ENCODE results near the gene PIGP. TPM values are rescaled to one million over a fixed set of nuclear protein-coding genes. Genes with fewer than 3 reads are reported as not detected.

PIGP gene
- total RNA-seq, 4 donors from 2014 or later = 20.3 to 30.7 (median 21.6) TPM

DNA sequence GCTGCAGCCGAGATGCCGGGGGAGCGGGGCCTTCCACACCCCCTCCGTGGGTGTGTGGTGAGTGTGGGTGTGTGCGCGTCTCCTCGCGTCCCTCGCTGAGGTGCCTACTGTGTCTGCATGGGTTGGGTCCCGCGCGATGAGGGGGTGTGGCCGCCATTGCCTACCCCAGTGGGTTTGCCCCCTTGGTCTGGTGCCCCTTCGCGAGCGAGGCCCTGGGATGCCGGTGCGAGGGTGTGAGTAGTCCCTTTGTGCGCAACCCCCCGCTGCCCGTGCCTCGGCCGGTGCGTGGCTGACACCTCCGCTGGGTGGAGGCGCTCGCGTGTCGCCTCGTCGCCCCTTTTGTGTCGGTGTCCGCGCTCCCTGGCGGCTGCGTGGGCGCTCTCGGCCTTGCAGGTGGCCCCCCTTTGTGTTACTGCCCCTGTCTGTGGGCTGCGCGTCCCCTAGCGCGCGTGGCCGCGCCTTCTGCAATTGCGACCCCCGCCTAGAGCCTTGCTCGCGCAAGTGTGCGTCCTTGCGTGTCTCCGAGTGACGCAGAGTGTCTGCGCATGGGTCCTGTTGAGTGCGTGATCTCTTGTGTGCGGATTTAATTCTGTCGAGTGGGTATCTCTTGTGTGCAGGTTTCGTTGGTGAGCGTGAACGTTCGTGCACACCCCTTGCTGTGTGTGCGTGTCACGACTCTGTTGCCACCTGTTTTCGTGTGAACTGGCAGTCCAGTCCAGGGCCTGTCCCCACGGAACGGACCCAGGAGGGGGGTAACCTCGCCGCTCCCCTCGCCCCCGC is 736 bp upstream of the PIGP start:
- Histone ChIP-seq H3K4me1 (peaks cover 16 to 40% (median 32%) of the 10 kb centered on the region in 4 donors), H3K27ac (replicated peaks in 1 of 4) (peak overlapping the region; percentile 92 to 100 (median 100)), H3K4me3 (peak overlapping the region; percentile 75 to 97 (median 76)), H3K36me3 (peaks cover 0 to 16% (median 2%) of the 10 kb centered on the region in 4 donors), H3K9me3 (no peaks in the 10 kb centered on the region), H3K27me3 (no peaks in the 10 kb centered on the region)
- TF ChIP-seq POLR2AphosphoS5 (IDR thresholded peaks at IDR 0.05) (peak in 1 of 2 donors; percentile 56), POLR2A (IDR thresholded peaks at IDR 0.05; ENCODE audit: low read depth) (no peak), EP300 (IDR thresholded peaks at IDR 0.05) (no peak)
- TF ChIP-seq, protein P1, sequence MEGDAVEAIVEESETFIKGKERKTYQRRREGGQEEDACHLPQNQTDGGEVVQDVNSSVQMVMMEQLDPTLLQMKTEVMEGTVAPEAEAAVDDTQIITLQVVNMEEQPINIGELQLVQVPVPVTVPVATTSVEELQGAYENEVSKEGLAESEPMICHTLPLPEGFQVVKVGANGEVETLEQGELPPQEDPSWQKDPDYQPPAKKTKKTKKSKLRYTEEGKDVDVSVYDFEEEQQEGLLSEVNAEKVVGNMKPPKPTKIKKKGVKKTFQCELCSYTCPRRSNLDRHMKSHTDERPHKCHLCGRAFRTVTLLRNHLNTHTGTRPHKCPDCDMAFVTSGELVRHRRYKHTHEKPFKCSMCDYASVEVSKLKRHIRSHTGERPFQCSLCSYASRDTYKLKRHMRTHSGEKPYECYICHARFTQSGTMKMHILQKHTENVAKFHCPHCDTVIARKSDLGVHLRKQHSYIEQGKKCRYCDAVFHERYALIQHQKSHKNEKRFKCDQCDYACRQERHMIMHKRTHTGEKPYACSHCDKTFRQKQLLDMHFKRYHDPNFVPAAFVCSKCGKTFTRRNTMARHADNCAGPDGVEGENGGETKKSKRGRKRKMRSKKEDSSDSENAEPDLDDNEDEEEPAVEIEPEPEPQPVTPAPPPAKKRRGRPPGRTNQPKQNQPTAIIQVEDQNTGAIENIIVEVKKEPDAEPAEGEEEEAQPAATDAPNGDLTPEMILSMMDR (IDR thresholded peaks at IDR 0.05) = peak in 1 of 3 experiments; percentile 3
- intact Hi-C loops (cut with DNase I) = loop anchor here (5.0 to 10.0 kb wide), 3 partner anchors 109 to 301 kb away; partner anchors contain the start of genes HLCS and VPS26C
- no peak for DNase-seq (ENCODE audit: extremely low spot score)
- 0% methylated on average over 14 of the region's 70 CpGs for WGBS

DNA sequence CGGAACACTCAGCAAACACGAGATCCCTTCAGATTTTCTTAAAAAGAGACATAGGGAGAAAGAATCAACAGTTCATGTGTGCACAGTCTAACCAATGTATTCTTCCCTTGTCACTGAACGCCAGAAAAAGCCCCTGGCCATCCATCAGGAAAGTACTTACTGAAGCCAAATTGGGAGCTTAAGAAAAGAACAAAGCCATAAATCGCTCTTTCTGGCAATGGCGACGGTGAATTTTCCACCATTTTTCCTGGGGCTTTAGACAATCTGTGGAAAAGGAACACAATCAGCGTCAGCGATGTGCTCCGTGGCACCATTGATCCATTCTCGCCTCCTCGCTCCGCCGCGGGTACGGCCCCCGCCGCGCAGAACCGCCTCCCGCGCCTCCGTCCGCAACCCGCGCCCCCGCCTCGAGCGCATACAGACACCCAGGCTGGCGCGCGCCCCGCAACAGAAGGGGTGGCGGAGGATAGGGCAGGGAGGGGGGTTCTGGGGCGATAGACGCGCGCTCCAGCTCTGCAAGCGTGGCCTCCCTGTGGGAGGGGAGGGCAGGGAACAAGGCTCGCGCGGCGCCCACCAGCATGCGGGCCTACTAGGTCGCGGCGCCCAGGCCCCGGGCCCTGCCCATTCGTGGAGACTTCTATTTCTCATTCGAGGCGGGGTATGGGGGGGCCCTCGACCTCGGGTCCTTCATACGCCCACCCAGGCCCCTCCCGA is 440 bp downstream of the PIGP start:
- Histone ChIP-seq H3K27me3 (no peaks in the 10 kb centered on the region), H3K4me3 (peak overlapping the region; percentile 75 to 97 (median 76)), H3K4me1 (peaks cover 16 to 40% (median 32%) of the 10 kb centered on the region in 4 donors), H3K36me3 (peaks cover 0 to 23% (median 4%) of the 10 kb centered on the region in 4 donors), H3K9me3 (no peaks in the 10 kb centered on the region), H3K27ac (replicated peaks in 1 of 4) (peak overlapping the region; percentile 92 to 100 (median 100))
- DNase-seq (ENCODE audit: extremely low spot score) = peak; percentile 96
- TF ChIP-seq POLR2AphosphoS5 (IDR thresholded peaks at IDR 0.05) (peak in 1 of 2 donors; percentile 68), POLR2A (IDR thresholded peaks at IDR 0.05; ENCODE audit: low read depth) (no peak), EP300 (IDR thresholded peaks at IDR 0.05) (no peak)
- TF ChIP-seq, protein P1 (IDR thresholded peaks at IDR 0.05) = no peak
- WGBS = 2% methylated on average over 25 of the region's 54 CpGs
- intact Hi-C loops (cut with DNase I) = loop anchor here (5.0 to 10.0 kb wide), 3 partner anchors 108 to 302 kb away; partner anchors contain the start of genes HLCS and VPS26C

DNA sequence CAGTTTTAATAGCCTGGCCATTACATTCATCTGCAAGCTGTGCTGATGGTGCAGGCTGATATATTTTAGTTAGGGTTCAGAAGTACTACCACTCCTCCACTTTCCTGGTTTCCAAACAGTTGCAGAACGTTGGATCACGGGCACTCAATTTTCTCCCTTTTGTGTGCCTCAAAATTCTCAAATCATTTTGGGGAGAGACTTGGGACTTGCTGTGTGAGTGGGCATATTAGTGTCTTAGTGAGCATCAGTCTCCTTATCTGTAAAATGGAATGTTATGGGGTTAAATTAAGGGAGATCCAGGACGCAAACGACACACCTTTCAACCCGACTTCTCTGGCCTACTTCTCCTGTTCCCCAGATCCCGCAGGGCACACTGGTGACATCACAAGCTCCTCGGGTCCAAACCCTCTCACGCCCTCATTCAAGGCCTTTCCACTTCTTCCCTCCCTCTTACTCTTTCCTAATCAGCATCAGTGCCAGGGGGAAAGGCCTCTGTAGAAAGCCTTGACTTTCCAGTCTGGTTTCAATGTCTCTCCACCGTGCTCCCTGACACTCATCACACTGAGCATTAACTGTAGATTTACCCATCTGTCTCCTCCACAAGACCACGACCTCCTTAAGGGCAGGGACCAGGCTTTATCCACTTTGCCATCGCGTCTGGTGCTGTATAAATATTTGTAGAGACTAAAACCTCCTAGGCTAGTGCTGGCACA is 1.2 kb downstream of the PIGP start:
- Histone ChIP-seq H3K36me3 (peaks cover 0 to 31% (median 7%) of the 10 kb centered on the region in 4 donors), H3K27ac (replicated peaks in 1 of 4) (peak overlapping the region; percentile 92 to 100 (median 100)), H3K27me3 (no peaks in the 10 kb centered on the region), H3K4me3 (peak overlapping the region; percentile 75 to 97 (median 76)), H3K9me3 (no peaks in the 10 kb centered on the region), H3K4me1 (peaks cover 16 to 40% (median 32%) of the 10 kb centered on the region in 4 donors)
- intact Hi-C loops (cut with DNase I) = loop anchor here (5.0 to 10.0 kb wide), 3 partner anchors 107 to 303 kb away; partner anchors contain the start of genes HLCS and VPS26C
- TF ChIP-seq POLR2AphosphoS5 (IDR thresholded peaks at IDR 0.05) = peak; percentile 68 to 78
- peak; percentile 4 for TF ChIP-seq POLR2A (IDR thresholded peaks at IDR 0.05; ENCODE audit: low read depth)
- TF ChIP-seq, protein P1 (IDR thresholded peaks at IDR 0.05) = no peak
- 23% methylated on average over 12 of the region's 12 CpGs for WGBS
- no peak for DNase-seq (ENCODE audit: extremely low spot score)

DNA sequence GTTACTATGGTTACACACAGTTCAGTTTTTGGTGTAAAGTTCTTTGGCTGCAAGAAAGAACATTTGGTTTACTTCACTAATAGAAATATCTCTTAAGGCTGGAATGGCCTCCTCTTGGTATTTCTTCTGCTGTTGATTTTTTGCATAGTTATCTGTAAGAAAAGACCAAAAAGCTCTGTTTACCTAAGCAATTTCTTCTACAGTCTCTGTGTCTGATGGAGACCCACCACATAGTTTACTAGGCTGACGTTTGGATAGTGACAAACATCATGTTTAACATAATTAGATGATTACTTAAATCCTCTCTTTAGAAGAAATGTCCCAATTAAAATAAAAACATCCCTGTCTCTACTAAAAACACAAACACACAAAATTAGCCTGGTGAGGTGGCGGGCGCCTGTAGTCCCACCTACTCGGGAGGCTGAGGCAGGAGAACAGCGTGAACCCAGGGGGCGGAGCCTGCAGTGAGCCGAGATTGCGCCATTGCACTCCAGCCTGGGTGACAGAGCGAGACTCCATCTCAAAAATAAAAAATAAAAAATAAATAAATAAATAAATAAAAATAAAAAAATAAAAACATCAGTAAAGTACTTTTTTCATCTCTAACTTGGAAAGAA is 7.2 kb downstream of the PIGP start:
- intact Hi-C loops (cut with DNase I) = no loop called here
- no peak overlapping the region for H3K4me3 ChIP-seq
- WGBS = 97% methylated on average over 9 of the region's 9 CpGs

More for the DNA sequence above, 7.2 kb downstream of the PIGP start:
- DNase-seq (ENCODE audit: extremely low spot score) = no peak
- no peak for TF ChIP-seq POLR2AphosphoS5 (IDR thresholded peaks at IDR 0.05)
- no peak for TF ChIP-seq POLR2A (IDR thresholded peaks at IDR 0.05; ENCODE audit: low read depth)
- no peak for TF ChIP-seq EP300 (IDR thresholded peaks at IDR 0.05)
- TF ChIP-seq, protein P1 (IDR thresholded peaks at IDR 0.05) = no peak
- Histone ChIP-seq H3K27me3 (no peaks in the 10 kb centered on the region), H3K4me1 (peaks cover 0 to 8% (median 6%) of the 10 kb centered on the region in 4 donors), H3K9me3 (no peaks in the 10 kb centered on the region), H3K27ac (replicated peaks in 1 of 4) (no peak overlapping the region), H3K36me3 (peaks cover 0 to 42% (median 19%) of the 10 kb centered on the region in 4 donors)
